ENCODE results near the gene TMPRSS6. TPM values are rescaled to one million over a fixed set of nuclear protein-coding genes. Genes with fewer than 3 reads are reported as not detected.
A peak's percentile ranks its signal among the peaks of the same experiment; 100 is the strongest.

Gene TMPRSS6
- total and polyA plus RNA-seq, 2 of the 13 experiments (the other 11 are each of a cell fraction or from before 2014, with no cell fraction given) = 4.2 to 4.8 TPM

DNA sequence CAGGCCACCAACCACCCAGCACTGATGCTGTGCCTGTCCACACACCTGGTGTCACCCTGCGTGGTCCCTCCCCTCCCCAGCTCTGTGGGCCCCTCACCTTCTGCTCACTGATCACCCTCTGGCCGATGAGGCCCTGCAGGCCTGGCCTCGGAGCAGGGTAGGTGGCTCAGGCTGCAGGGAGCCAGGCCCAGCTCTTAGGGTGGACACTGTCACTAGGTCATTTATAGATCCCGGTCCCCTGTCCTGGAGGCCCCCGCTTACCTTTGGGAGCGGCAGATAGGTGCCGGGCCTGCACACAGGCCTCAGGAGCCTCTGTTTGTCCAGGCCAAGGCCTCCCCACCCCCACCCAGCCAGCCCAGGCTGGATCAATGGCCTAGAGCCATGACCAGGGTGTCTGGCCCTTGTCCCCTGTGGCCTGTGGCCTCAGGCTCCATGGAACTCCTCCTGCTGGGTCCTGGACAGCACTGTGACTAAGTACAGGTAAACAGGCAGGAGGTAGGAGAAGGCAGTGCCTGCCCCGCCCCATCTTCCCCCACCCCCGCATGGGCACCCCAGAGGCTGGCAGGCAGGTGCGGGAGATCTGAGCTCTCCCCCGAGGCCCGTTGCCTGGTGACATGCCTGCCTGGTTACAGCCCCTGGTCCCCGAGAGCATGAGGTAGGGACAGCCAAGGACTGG, at the start of gene TMPRSS6 (continued):
- TF ChIP-seq ARHGAP35 (CRISPR knock-in tag; IDR thresholded peaks at IDR 0.05; ENCODE audit: borderline replicate concordance) (no peak), ASH2L (IDR thresholded peaks at IDR 0.05; ENCODE audit: insufficient read length, low read depth, low read length) (no peak), SUZ12 (IDR thresholded peaks at IDR 0.05; ENCODE audit: low read depth, low read length) (no peak), PRPF4 (IDR thresholded peaks at IDR 0.05; ENCODE audit: low read depth, low read length, poor library complexity, severe bottlenecking) (no peak), SRSF1 (optimal IDR thresholded peaks at IDR 0.05; ENCODE audit: low read depth, low read length) (no peak), KDM2A (CRISPR knock-in tag; IDR thresholded peaks at IDR 0.05; ENCODE audit: borderline replicate concordance, low read depth) (peak; percentile 37; the same call in 1 of the 2 replicates), ZNF670 (CRISPR knock-in tag; IDR thresholded peaks at IDR 0.05; ENCODE audit: borderline replicate concordance) (peak; percentile 28; the same call in 1 of the 2 replicates), MTF2 (CRISPR knock-in tag; IDR thresholded peaks at IDR 0.05; ENCODE audit: borderline replicate concordance) (no peak), NR1H2 (CRISPR knock-in tag; IDR thresholded peaks at IDR 0.05; ENCODE audit: borderline replicate concordance, low read depth) (no peak), THAP11 (CRISPR knock-in tag; IDR thresholded peaks at IDR 0.05) (0 out of 2 replicates have a peak, but pooled peaks have one; percentile 14)
- TF ChIP-seq, protein P1, sequence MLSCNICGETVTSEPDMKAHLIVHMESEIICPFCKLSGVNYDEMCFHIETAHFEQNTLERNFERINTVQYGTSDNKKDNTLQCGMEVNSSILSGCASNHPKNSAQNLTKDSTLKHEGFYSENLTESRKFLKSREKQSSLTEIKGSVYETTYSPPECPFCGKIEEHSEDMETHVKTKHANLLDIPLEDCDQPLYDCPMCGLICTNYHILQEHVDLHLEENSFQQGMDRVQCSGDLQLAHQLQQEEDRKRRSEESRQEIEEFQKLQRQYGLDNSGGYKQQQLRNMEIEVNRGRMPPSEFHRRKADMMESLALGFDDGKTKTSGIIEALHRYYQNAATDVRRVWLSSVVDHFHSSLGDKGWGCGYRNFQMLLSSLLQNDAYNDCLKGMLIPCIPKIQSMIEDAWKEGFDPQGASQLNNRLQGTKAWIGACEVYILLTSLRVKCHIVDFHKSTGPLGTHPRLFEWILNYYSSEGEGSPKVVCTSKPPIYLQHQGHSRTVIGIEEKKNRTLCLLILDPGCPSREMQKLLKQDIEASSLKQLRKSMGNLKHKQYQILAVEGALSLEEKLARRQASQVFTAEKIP (CRISPR knock-in tag; IDR thresholded peaks at IDR 0.05; ENCODE audit: borderline replicate concordance) = no peak
- TF ChIP-seq, protein P2, sequence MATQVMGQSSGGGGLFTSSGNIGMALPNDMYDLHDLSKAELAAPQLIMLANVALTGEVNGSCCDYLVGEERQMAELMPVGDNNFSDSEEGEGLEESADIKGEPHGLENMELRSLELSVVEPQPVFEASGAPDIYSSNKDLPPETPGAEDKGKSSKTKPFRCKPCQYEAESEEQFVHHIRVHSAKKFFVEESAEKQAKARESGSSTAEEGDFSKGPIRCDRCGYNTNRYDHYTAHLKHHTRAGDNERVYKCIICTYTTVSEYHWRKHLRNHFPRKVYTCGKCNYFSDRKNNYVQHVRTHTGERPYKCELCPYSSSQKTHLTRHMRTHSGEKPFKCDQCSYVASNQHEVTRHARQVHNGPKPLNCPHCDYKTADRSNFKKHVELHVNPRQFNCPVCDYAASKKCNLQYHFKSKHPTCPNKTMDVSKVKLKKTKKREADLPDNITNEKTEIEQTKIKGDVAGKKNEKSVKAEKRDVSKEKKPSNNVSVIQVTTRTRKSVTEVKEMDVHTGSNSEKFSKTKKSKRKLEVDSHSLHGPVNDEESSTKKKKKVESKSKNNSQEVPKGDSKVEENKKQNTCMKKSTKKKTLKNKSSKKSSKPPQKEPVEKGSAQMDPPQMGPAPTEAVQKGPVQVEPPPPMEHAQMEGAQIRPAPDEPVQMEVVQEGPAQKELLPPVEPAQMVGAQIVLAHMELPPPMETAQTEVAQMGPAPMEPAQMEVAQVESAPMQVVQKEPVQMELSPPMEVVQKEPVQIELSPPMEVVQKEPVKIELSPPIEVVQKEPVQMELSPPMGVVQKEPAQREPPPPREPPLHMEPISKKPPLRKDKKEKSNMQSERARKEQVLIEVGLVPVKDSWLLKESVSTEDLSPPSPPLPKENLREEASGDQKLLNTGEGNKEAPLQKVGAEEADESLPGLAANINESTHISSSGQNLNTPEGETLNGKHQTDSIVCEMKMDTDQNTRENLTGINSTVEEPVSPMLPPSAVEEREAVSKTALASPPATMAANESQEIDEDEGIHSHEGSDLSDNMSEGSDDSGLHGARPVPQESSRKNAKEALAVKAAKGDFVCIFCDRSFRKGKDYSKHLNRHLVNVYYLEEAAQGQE (IDR thresholded peaks at IDR 0.05; ENCODE audit: borderline replicate concordance in 1 of 2, low read depth in 1 of 2, low read length in 2 of 2) = no peak
- TF ChIP-seq, protein P3, sequence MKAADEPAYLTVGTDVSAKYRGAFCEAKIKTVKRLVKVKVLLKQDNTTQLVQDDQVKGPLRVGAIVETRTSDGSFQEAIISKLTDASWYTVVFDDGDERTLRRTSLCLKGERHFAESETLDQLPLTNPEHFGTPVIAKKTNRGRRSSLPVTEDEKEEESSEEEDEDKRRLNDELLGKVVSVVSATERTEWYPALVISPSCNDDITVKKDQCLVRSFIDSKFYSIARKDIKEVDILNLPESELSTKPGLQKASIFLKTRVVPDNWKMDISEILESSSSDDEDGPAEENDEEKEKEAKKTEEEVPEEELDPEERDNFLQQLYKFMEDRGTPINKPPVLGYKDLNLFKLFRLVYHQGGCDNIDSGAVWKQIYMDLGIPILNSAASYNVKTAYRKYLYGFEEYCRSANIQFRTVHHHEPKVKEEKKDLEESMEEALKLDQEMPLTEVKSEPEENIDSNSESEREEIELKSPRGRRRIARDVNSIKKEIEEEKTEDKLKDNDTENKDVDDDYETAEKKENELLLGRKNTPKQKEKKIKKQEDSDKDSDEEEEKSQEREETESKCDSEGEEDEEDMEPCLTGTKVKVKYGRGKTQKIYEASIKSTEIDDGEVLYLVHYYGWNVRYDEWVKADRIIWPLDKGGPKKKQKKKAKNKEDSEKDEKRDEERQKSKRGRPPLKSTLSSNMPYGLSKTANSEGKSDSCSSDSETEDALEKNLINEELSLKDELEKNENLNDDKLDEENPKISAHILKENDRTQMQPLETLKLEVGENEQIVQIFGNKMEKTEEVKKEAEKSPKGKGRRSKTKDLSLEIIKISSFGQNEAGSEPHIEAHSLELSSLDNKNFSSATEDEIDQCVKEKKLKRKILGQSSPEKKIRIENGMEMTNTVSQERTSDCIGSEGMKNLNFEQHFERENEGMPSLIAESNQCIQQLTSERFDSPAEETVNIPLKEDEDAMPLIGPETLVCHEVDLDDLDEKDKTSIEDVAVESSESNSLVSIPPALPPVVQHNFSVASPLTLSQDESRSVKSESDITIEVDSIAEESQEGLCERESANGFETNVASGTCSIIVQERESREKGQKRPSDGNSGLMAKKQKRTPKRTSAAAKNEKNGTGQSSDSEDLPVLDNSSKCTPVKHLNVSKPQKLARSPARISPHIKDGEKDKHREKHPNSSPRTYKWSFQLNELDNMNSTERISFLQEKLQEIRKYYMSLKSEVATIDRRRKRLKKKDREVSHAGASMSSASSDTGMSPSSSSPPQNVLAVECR (CRISPR knock-in tag; IDR thresholded peaks at IDR 0.05; ENCODE audit: borderline replicate concordance) = peak; percentile 42; the same call in 1 of the 2 replicates
- TF ChIP-seq, protein P4, sequence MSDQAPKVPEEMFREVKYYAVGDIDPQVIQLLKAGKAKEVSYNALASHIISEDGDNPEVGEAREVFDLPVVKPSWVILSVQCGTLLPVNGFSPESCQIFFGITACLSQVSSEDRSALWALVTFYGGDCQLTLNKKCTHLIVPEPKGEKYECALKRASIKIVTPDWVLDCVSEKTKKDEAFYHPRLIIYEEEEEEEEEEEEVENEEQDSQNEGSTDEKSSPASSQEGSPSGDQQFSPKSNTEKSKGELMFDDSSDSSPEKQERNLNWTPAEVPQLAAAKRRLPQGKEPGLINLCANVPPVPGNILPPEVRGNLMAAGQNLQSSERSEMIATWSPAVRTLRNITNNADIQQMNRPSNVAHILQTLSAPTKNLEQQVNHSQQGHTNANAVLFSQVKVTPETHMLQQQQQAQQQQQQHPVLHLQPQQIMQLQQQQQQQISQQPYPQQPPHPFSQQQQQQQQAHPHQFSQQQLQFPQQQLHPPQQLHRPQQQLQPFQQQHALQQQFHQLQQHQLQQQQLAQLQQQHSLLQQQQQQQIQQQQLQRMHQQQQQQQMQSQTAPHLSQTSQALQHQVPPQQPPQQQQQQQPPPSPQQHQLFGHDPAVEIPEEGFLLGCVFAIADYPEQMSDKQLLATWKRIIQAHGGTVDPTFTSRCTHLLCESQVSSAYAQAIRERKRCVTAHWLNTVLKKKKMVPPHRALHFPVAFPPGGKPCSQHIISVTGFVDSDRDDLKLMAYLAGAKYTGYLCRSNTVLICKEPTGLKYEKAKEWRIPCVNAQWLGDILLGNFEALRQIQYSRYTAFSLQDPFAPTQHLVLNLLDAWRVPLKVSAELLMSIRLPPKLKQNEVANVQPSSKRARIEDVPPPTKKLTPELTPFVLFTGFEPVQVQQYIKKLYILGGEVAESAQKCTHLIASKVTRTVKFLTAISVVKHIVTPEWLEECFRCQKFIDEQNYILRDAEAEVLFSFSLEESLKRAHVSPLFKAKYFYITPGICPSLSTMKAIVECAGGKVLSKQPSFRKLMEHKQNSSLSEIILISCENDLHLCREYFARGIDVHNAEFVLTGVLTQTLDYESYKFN (CRISPR knock-in tag; conservative IDR thresholded peaks at IDR 0.05) = peak; percentile 94
